Measurements from ENCODE around the gene AGPS.

The AGPS gene

DNA sequence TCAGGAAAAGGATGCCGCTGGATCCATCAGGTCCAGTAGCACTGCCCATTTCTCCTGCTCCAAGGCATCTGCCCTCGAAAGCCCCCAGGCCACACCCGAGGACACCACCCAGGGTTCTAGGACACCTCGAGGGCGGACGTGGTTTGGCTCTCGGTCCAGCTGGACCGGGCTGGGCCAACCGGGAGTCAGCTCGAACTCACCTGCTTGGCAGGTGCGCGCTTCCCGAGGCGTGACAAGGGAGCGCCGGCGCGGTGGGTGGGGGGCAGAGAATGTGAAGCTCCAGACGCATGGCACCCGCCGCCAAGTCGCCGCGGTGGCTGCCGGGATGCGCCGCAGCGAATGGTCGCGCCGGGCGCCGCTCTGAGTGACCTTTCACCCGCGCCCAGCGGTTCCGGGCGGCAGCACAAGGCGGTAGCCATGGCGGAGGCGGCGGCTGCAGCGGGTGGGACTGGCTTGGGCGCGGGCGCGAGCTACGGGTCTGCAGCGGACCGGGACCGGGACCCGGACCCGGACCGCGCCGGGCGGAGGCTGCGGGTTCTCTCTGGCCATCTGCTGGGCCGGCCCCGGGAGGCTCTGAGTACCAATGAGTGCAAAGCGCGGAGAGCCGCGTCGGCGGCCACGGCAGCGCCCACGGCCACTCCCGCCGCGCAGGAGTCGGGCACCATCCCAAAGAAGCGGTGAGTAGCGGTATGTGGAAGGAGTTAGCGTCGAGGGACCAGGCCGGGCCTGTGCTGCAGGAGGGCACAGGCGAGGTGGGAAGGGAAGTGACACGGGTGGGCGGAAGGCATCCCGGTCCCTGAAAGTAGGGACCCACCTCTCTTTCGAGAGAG, at the start of gene AGPS:
AGPS (plus strand) TSS at position 401 of the 830 bp plus-strand sequence; CDS start at position 418, 17 bp downstream.
- POLR2A ChIA-PET: no interaction called here
- CTCF ChIA-PET: interaction anchor here (1.1 to 5.3 kb wide), 15 partner anchors 9 to 229 kb away, joined by 3 to 26 read pairs (median 4); partner anchors contain the start of gene NFE2L2
- DNase-seq (ENCODE audit: extremely low spot score): peak; percentile 89
- no peak for TF ChIP-seq CTCF (IDR thresholded peaks at IDR 0.05; ENCODE audit: control extremely low read depth, extremely low read depth, low read depth, missing control alignments)

DNA sequence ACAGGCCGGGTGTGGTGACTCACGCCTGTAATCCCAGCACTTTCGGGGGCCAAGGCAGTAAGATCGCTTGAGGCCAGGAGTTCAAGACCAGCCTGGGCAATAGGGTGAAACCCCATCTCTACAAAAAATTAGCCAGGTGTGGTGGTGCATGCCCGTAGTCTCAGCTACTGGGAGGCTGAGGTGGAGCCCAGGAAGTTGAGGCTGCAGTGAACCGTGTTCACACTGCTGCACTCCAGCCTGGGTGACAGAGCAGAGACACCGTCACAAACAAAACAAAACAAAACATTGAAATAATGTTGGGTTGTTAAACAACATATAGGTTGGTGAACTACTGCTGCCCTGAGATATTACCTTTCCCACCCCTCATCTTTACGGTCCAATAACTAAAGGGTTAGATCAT, 48.8 kb upstream of the AGPS start:
- TF ChIP-seq CTCF (IDR thresholded peaks at IDR 0.05; ENCODE audit: control extremely low read depth, extremely low read depth, low read depth, missing control alignments): no peak
- no peak for DNase-seq (ENCODE audit: extremely low spot score)
- CTCF ChIA-PET: interaction anchor here (0.9 to 2.0 kb wide), 4 partner anchors 8 to 195 kb away, joined by 3 to 7 read pairs (median 5); no protein-coding TSS in a partner anchor
- POLR2A ChIA-PET: no interaction called here

DNA sequence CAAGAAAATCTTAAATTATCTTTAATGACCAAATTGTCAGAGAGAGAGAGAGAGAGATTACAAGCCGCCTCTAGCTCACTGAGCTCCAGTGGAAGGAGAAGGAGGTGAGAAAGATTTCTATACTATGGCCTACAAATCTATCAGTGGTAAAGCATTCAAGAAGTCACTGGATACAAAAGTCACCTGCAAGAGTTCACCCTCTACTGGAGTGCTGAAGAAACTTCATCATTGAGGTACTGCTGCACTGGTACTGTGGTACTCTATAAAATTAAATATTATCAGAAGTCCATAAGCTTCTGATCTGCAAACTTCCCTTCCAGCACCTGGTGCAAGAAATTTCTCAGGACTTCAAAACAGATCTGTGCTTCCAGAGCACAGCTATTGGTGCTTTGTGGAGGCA, 48.3 kb upstream of the AGPS start:
- no peak for TF ChIP-seq CTCF (IDR thresholded peaks at IDR 0.05; ENCODE audit: control extremely low read depth, extremely low read depth, low read depth, missing control alignments)
- ChIA-PET POLR2A (no interaction called here), CTCF (interaction anchor here (0.7 to 2.0 kb wide), 5 partner anchors 9 to 330 kb away, joined by 3 to 7 read pairs (median 4); no protein-coding TSS in a partner anchor)
- no peak for DNase-seq (ENCODE audit: extremely low spot score)

GRCh38 chr2:177346192-177346591, 46.4 kb upstream of the AGPS start:
- CTCF ChIA-PET: interaction anchor here (1.0 to 7.2 kb wide), 4 partner anchors 10 to 181 kb away, joined by 4 to 57 read pairs (median 6); no protein-coding TSS in a partner anchor
- TF ChIP-seq CTCF (IDR thresholded peaks at IDR 0.05; ENCODE audit: control extremely low read depth, extremely low read depth, low read depth, missing control alignments): no peak
- no peak for DNase-seq (ENCODE audit: extremely low spot score)
- POLR2A ChIA-PET: no interaction called here

DNA sequence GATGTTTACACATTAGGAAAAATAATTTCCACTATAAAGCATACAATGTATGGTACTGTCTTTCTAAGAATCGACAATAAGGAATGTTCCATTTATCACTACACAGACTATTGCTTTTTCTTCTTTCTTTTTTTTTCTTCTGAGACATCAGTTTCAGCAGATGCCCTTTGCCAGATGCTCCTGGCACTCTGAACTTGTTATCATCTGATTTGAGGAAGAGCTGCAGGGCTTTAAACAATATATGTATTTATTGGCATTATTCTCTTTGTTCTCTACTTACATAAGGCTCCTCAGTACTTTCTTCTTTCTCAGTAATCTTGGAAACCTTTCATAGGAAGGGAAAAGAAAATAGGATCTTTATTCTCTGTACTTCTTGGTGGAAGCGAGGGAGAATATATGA, 45.0 kb upstream of the AGPS start:
- ChIA-PET POLR2A (no interaction called here), CTCF (interaction anchor here (1.1 to 7.2 kb wide), 5 partner anchors 9 to 414 kb away, joined by 3 to 57 read pairs (median 4); partner anchors contain the start of gene AGPS)
- DNase-seq (ENCODE audit: extremely low spot score): no peak
- no peak for TF ChIP-seq CTCF (IDR thresholded peaks at IDR 0.05; ENCODE audit: control extremely low read depth, extremely low read depth, low read depth, missing control alignments)

DNA sequence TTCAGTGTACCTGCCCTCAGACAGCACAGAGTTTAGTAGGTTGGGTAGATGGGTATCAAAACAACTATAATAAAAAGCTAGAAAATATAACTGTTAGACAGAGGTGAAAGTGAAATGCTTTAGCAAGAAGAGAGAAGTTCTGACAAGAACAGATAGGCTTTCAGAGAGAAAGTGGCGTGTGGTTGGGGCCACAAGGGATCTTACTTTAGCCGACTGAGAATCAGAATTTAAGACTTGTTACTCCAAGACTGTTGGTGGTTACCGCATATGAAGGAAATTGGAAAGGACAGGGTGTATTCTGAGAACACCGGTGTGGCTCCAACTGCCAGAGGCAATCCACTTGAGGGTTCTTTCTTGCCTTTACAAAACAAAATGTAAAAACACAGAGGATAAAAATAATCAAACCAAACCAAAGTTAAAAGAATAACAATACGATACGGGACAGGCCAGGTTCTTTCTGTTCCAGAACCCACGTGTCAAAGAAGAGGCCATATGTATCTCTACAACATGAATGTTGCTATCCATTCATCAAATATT, 44.4 kb upstream of the AGPS start:
- no peak for TF ChIP-seq CTCF (IDR thresholded peaks at IDR 0.05; ENCODE audit: control extremely low read depth, extremely low read depth, low read depth, missing control alignments)
- POLR2A ChIA-PET: no interaction called here
- CTCF ChIA-PET: interaction anchor here (1.4 to 7.2 kb wide), 3 partner anchors 12 to 413 kb away, joined by 3 to 57 read pairs (median 15); no protein-coding TSS in a partner anchor
- no peak for DNase-seq (ENCODE audit: extremely low spot score)

Measured in GM10248 (cell line).